Thyroid gland (tissue), 4 donors: ENCODE data around the gene DPEP1.

Experiments
- CTCF ChIP-seq, 6 experiments: fragments of 200-600 bp in 3 of 6; fragments of 450-650 bp in 3 of 6; sonication (generic) in 3 of 6; IDR thresholded peaks; one replicate each; pipeline ENCODE4 v1.5.1; 2016 to 2019; ENCODE audit warnings: antibody characterized with exemption in 6 of 6, mild to moderate bottlenecking in 2 of 6, inconsistent platforms in 1 of 6, moderate library complexity in 1 of 6
- POLR2A ChIP-seq, 2 donors: fragments of 450-650 bp; IDR thresholded peaks; one replicate each; pipeline ENCODE4 v1.6.1; 2017; ENCODE audit warnings: antibody characterized with exemption in 2 of 2, mild to moderate bottlenecking in 2 of 2, moderate library complexity in 1 of 2

GRCh38 chr16:89584768-89585549, 28.5 kb upstream of the DPEP1 start:
- no peak for TF ChIP-seq CTCF (IDR thresholded peaks at IDR 0.05)
- no peak for TF ChIP-seq POLR2A (IDR thresholded peaks at IDR 0.05)
